Adrenal gland (tissue), 5 donors: Measurements from ENCODE around the gene NDST1.

Experiments
- CTCF ChIP-seq, 6 experiments: fragments of 450-650 bp in 4 of 6; fragments of 200-600 bp in 2 of 6; sonication (generic) in 1 of 6; IDR thresholded peaks; 1 replicate in 5 of 6; 2 replicates in 1 of 6; pipeline versions ENCODE4 v1.5.1 to v1.8.0; 2016 to 2021; ENCODE audit warnings: antibody characterized with exemption in 6 of 6, mild to moderate bottlenecking in 2 of 6, moderate library complexity in 1 of 6
- POLR2A ChIP-seq, 2 donors: fragments of 450-650 bp; IDR thresholded peaks; one replicate each; pipeline ENCODE4 v1.6.1; 2017; ENCODE audit warnings: antibody characterized with exemption in 2 of 2, mild to moderate bottlenecking in 2 of 2, moderate library complexity in 1 of 2
- donor health status: DM: no; HTN: no; CAD: no.

DNA sequence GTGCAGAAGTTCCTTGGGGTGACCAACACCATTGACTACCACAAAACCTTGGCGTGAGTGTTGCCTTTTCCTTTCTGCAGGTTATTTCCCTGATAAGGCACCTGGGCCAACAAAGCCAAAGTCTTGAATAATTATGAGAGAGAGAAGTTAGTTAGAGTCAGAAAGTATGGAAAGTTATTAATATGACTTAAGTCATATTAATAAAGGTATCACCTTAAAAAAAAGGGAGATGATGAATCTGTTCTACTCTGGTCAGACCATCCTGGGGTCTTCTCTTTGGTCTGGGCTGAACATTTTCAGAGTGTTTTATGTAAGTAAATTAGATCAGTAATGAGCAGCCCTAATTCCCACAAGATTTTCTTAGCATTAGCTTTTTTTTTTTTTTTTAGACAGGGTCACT, 41.8 kb downstream of the NDST1 start:
- no peak for TF ChIP-seq CTCF (IDR thresholded peaks at IDR 0.05)
- TF ChIP-seq POLR2A (IDR thresholded peaks at IDR 0.05) = no peak
